Aorta (tissue), 5 donors: ENCODE measurements around the gene RHOF. TPM values are rescaled to one million over a fixed set of nuclear protein-coding genes. Genes with fewer than 3 reads are reported as not detected.
"Not testable (repeated sequence)": the region's sequence is repeated elsewhere in the genome, so short reads cannot be mapped to it uniquely, and the experiment has no call there.

Experiments
- ATAC-seq: fragments of 200-7000 bp; cut with Tn5 transposase; one replicate; pipeline ENCODE4 v1.9.1; 2022; ENCODE audit warnings: moderate library complexity; ENCODE audit not compliant: low FRiP score
- DNase-seq, 2 donors: peaks; one replicate each; pipeline ENCODE4 v3.0.0-alpha.2; 2020
- H3K27ac ChIP-seq, 2 donors: one replicate each; pipeline ENCODE4 v1.5.1; 2013; ENCODE audit warnings: low read length in 2 of 2, mild to moderate bottlenecking in 2 of 2, moderate library complexity in 2 of 2, control low read depth in 1 of 2, inconsistent platforms in 1 of 2, low read depth in 1 of 2
- H3K27me3 ChIP-seq, 2 donors: one replicate each; pipeline ENCODE4 v1.6.1; 2013; ENCODE audit warnings: control low read depth in 1 of 2, low read length in 1 of 2, mild to moderate bottlenecking in 1 of 2, moderate library complexity in 1 of 2; ENCODE audit not compliant: insufficient read depth in 2 of 2, control insufficient read depth in 1 of 2
- H3K36me3 ChIP-seq, 2 donors: one replicate each; pipeline ENCODE4 v1.6.1; 2013; ENCODE audit warnings: control low read depth in 1 of 2, low read length in 1 of 2, mild to moderate bottlenecking in 1 of 2; ENCODE audit not compliant: insufficient read depth in 2 of 2, control insufficient read depth in 1 of 2
- H3K4me1 ChIP-seq, 2 donors: one replicate each; pipeline ENCODE4 v1.6.1; 2013; ENCODE audit warnings: low read length in 2 of 2, control low read depth in 1 of 2, mild to moderate bottlenecking in 1 of 2, moderate library complexity in 1 of 2; ENCODE audit not compliant: insufficient read depth in 2 of 2, control insufficient read depth in 1 of 2
- H3K4me3 ChIP-seq, 2 donors: one replicate each; pipeline ENCODE4 v1.5.1; 2013; ENCODE audit warnings: low read length in 2 of 2, control low read depth in 1 of 2, mild to moderate bottlenecking in 1 of 2
- H3K9me3 ChIP-seq: one replicate; pipeline ENCODE4 v1.6.1; 2013; ENCODE audit warnings: mild to moderate bottlenecking, low read length; ENCODE audit not compliant: control insufficient read depth
- WGBS, 2 donors: extraction: QIAGEN DNeasy Blood & Tissue Kit; methylation state at CpG; one replicate each; pipeline ENCODE4 v1.1.7; 2013; 5-methylcytosine and 5-hydroxymethylcytosine counted together
- intact Hi-C, 2 donors: fragments of 100-400 bp; cut with DNase I; formaldehyde crosslinking; loops; one replicate each; pipeline versions ENCODE4 v1.14.2 to v1.15.0; 2022
- polyA plus RNA-seq, 2 donors: library from polyadenylated mRNA; stranded (reverse); fragments of 200-250 nt; gene quantifications; one replicate each; pipeline ENCODE4 v1.2.3, GENCODE V29; 2013
- total RNA-seq, 2 donors: library from RNA; stranded (reverse); fragmentation: NEBNext Ultra II Directional; extraction: Animal tissue kit (Norgen Biotek cat#: 25700); gene quantifications; one replicate each; pipeline ENCODE4 v1.2.1, GENCODE V29; 2021
- donor health status: healthy with polysubstance abuse.
- donor health status: Bipolar disorder and iron deficiency.
- donor health status: DM: no; HTN: no; CAD: no.
- donor health status: DM: no; HTN: no; CAD: no.
- donor health status: DM: yes; HTN: yes; CAD: no.

Gene RHOF
- total and polyA plus RNA-seq, 4 donors: 5.2 to 18.0 (median 9.1) TPM

DNA sequence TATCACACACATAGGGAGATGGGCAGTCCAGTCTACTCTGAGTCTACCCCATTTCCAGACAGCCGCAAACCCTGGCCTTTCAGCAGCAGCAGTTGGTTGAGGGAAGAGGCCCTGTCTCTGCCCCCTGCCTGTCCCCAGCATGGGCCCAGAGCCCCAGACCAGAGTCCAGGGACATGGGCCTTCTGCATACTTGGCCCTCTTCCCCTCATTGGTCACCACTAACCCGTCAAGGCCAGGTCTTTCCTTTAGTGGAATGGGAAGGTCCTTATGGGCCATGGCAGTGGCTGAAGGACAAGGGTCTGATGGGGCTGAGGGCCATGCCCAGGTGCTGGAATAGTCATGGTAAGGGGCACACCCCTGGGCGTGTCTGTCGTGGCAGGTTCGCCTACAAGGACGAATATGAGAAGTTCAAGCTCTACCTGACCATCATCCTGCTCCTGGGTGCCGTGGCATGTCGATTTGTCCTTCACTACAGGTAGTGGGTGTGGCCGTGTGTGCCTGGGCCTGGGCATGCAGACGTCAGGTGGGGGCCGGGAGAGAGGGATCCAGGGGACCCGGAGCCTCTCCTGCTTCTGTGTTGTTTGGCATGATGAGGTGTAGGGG, 41.6 kb downstream of the RHOF start:
- intact Hi-C loops: loop anchor here in 1 of 2 donors (5.0 kb wide), 1 partner anchor 40 kb away; the partner anchor contains the start of gene TMEM120B
- DNase-seq: no peak
- H3K4me3 ChIP-seq: no peak overlapping the region
- H3K27ac ChIP-seq: no peak overlapping the region
- WGBS, 2 donors: 97% methylated on average over 12 of the region's 12 CpGs
- ATAC-seq: no peak
- no peaks in the 10 kb centered on the region for H3K4me1 ChIP-seq
- H3K27me3 ChIP-seq: no peaks in the 10 kb centered on the region
- H3K9me3 ChIP-seq: no peaks in the 10 kb centered on the region
- H3K36me3 ChIP-seq: no peaks in the 10 kb centered on the region

GRCh38 chr12:121751034-121751433, 42.5 kb downstream of the RHOF start:
- ATAC-seq (no peak), DNase-seq (no peak)
- WGBS, 2 donors: 100% methylated on average over 1 of the region's 1 CpG
- Histone ChIP-seq H3K27me3 (no peaks in the 10 kb centered on the region), H3K9me3 (no peaks in the 10 kb centered on the region), H3K4me1 (no peaks in the 10 kb centered on the region), H3K4me3 (no peak overlapping the region), H3K36me3 (no peaks in the 10 kb centered on the region), H3K27ac (no peak overlapping the region)
- intact Hi-C loops: loop anchor here in 1 of 2 donors (5.0 kb wide), 1 partner anchor 39 kb away; the partner anchor contains the start of gene TMEM120B

DNA sequence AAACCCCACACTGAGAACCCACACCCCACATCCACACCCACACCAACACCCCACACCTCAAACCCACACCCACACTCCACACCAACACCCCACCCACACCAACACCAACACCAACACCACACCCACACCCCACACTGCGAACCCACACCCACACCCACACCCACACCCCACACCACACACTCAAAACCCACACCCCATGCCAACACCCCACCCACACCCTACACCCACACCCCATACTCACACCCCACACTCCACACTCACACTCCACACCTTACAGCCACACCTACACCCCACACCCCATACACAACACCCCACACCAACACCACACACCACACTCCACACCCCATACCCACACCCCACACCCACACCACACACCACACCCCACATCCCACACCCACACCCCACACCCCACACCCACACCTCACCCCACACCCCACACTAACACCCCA, 43.0 kb downstream of the RHOF start:
- DNase-seq (no peak), ATAC-seq (peak; percentile 39)
- intact Hi-C loops: loop anchor here in 1 of 2 donors (5.0 kb wide), 1 partner anchor 38 kb away; the partner anchor contains the start of gene TMEM120B
- Histone ChIP-seq H3K9me3 (no peaks in the 10 kb centered on the region), H3K36me3 (no peaks in the 10 kb centered on the region), H3K4me3 (no peak overlapping the region), H3K27me3 (no peaks in the 10 kb centered on the region), H3K27ac (no peak overlapping the region), H3K4me1 (no peaks in the 10 kb centered on the region)
- 0% methylated on average over 1 of the region's 1 CpG for WGBS, 2 donors

DNA sequence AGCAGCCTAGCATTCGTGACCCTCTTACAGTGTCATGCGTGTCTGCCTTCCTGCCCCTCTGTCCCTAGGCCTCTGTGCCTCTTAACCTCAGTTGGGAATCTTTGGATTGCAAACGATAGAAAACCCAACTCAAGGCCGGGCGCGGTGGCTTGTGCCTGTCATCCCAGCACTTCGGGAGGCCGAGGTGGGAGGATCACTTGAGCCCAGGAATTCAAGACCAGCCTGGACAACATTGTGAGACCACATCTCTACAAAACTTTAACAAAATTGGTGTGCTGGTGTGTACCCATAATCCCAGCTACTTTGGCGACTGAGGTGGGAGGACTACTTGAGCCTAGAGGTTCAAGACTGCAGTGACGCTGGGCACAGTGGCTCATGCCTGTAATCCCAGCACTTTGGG, 44.2 kb downstream of the RHOF start:
- 92 to 94% methylated on average over 10 of the region's 10 CpGs for WGBS, 2 donors
- no peaks in the 10 kb centered on the region for H3K4me1 ChIP-seq
- H3K36me3 ChIP-seq: no peaks in the 10 kb centered on the region
- no peak overlapping the region for H3K27ac ChIP-seq
- H3K4me3 ChIP-seq: no peak overlapping the region
- no peaks in the 10 kb centered on the region for H3K27me3 ChIP-seq
- intact Hi-C loops: no loop called here
- H3K9me3 ChIP-seq: no peaks in the 10 kb centered on the region
- no peak for ATAC-seq
- no peak for DNase-seq

DNA sequence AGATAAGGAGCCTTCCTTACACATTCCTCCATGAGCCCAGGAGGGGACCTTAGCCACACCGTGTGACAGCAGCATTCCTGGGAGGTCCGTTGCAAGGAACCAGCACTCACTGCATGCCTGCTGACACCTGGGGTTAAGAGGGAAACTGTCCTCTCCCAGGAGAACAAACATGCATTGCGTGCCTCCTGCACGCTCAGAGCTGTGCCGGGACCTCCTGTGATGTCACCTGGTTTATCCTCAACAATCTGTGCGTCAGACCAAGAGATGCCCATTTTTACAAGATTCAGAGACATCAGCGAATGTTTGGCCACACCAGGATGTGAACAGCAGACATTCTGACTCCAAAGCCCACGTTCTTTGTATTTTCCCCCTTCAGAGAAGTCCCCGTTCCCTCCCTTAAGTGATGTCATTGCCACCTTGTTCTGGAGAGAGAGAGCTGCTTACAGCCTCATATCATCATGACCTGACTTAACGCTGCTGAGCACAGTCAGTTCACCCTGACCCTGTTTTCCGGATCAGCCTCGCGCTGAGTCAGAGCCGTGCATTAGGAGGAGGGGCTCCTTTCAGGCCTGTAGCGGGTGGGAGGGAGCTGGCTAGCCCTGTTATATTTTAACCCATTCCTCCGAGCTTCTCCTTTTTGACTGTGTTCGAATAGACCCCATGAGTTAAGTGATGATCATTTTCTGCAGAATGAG, 44.8 kb downstream of the RHOF start:
- no peak for DNase-seq
- H3K36me3 ChIP-seq: no peaks in the 10 kb centered on the region

DNA sequence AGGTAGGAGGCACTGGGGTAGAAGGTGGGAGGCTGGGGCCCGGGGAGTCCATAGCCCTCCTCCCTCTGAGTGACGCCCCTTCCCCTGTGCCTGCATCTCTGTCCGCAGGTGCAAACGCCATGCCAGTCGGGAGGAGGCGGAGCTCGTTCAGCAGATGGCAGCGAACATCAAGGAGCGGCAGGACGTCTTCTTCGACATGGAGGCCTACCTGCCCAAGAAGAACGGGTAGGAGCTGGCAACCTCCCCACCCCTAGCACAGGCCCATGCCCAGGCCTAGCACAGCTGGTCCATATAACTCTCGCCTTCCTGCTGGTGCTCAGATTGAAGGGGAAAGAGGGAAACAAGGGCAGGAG, 45.3 kb downstream of the RHOF start:
- H3K4me1 ChIP-seq: no peaks in the 10 kb centered on the region
- DNase-seq (no peak), ATAC-seq (no peak)
- no peaks in the 10 kb centered on the region for H3K36me3 ChIP-seq
- H3K9me3 ChIP-seq: no peaks in the 10 kb centered on the region
- 72 to 77% methylated on average over 12 to 13 of the region's 13 CpGs for WGBS, 2 donors
- no peak overlapping the region for H3K27ac ChIP-seq
- intact Hi-C loops: no loop called here
- H3K27me3 ChIP-seq: no peaks in the 10 kb centered on the region
- no peak overlapping the region for H3K4me3 ChIP-seq

More for the DNA sequence above, 44.8 kb downstream of the RHOF start:
- 58 to 69% methylated on average over 17 of the region's 17 CpGs for WGBS, 2 donors
- peak; percentile 67 for ATAC-seq
- Histone ChIP-seq H3K4me3 (no peak overlapping the region), H3K27me3 (no peaks in the 10 kb centered on the region), H3K4me1 (no peaks in the 10 kb centered on the region), H3K27ac (no peak overlapping the region), H3K9me3 (no peaks in the 10 kb centered on the region)
- intact Hi-C loops: no loop called here

DNA sequence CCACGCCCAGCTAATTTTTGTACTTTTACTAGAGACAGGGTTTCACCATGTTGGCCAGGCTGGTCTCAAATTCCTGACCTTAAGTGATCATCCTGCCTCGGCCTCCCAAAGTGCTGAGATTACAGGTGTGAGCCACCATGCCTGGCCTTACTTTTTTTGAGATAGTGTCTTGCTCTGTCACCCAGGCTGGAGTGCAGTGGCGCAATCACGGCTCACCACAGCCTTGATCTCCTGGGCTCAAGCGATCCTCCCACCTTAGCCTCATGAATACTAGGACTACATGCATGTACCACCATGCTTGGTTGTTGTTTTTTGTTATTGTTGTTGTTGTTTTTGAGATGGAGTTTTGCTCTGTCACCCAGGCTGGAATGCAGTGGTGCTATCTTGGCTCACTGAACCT, 47.9 kb downstream of the RHOF start:
- intact Hi-C loops, ATAC-seq, H3K27ac ChIP-seq, H3K9me3 ChIP-seq, H3K4me1 ChIP-seq, H3K27me3 ChIP-seq, DNase-seq, H3K4me3 ChIP-seq, H3K36me3 ChIP-seq: not testable (repeated sequence)
- WGBS, 2 donors: 98% methylated on average over 5 of the region's 5 CpGs

GRCh38 chr12:121741743-121742142, 51.7 kb downstream of the RHOF start:
- H3K27me3 ChIP-seq: no peaks in the 10 kb centered on the region
- no peak for DNase-seq
- intact Hi-C loops: no loop called here
- H3K9me3 ChIP-seq: no peaks in the 10 kb centered on the region
- H3K4me1 ChIP-seq: no peaks in the 10 kb centered on the region
- no peak overlapping the region for H3K4me3 ChIP-seq
- no peaks in the 10 kb centered on the region for H3K36me3 ChIP-seq
- 92 to 93% methylated on average over 6 of the region's 6 CpGs for WGBS, 2 donors
- H3K27ac ChIP-seq: no peak overlapping the region
- ATAC-seq: no peak

DNA sequence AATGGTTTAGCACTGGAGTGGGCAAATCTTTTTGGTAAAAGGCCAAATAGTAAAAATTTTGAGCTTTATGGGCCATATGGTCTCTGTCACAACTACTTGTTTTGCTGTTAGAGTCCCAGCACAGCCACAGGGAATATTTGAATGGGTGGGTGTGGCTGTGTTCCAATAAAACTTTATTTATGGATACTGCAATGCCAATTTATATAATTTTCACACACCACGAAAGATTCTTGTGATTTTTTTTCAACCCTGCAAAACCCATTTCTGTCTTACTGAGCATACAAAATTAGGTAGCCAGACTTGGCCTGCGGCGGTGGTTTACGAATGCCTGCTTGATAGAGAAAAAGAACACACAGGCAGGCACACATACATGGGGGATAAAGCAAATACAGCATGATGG, 52.6 kb downstream of the RHOF start:
- Histone ChIP-seq H3K4me3 (no peak overlapping the region), H3K27me3 (no peaks in the 10 kb centered on the region)
- intact Hi-C loops: no loop called here

More for the DNA sequence above, 52.6 kb downstream of the RHOF start:
- no peak for ATAC-seq
- WGBS, 2 donors: 84 to 91% methylated on average over 4 of the region's 4 CpGs
- H3K36me3 ChIP-seq: no peaks in the 10 kb centered on the region
- no peak for DNase-seq
- no peaks in the 10 kb centered on the region for H3K4me1 ChIP-seq
- no peaks in the 10 kb centered on the region for H3K9me3 ChIP-seq
- no peak overlapping the region for H3K27ac ChIP-seq
